HEK293 (cell line): ENCODE results near the gene AGPAT1.

Source experiments
- GLI4 ChIP-seq: fragments of 450-650 bp; formaldehyde crosslinking; IDR thresholded peaks from 2 replicates; pipeline ENCODE4 v1.5.1; 2016; ENCODE audit warnings: missing biosample characterization, missing genetic modification characterization
- KLF16 ChIP-seq: fragments of 450-650 bp; formaldehyde crosslinking; IDR thresholded peaks from 2 replicates; pipeline ENCODE4 v1.5.1; 2017; ENCODE audit warnings: missing biosample characterization, missing genetic modification characterization
- PRDM10 ChIP-seq: fragments of 450-650 bp; formaldehyde crosslinking; IDR thresholded peaks from 2 replicates; pipeline ENCODE4 v1.5.1; 2016; ENCODE audit warnings: missing biosample characterization, missing genetic modification characterization
- SCRT2 ChIP-seq: fragments of 450-650 bp; formaldehyde crosslinking; IDR thresholded peaks from 2 replicates; pipeline ENCODE4 v1.5.1; 2016; ENCODE audit warnings: missing biosample characterization, missing genetic modification characterization
- ZBTB48 ChIP-seq: fragments of 450-650 bp; formaldehyde crosslinking; IDR thresholded peaks from 2 replicates; pipeline ENCODE4 v1.5.1; 2016; ENCODE audit warnings: missing biosample characterization, missing genetic modification characterization
- ZFHX2 ChIP-seq: fragments of 450-650 bp; formaldehyde crosslinking; conservative IDR thresholded peaks from 2 replicates; pipeline ENCODE4 v1.5.1; 2016; ENCODE audit warnings: missing biosample characterization, missing genetic modification characterization
- ZFP41 ChIP-seq: fragments of 450-650 bp; formaldehyde crosslinking; IDR thresholded peaks from 2 replicates; pipeline ENCODE4 v1.5.1; 2016; ENCODE audit warnings: missing biosample characterization, missing genetic modification characterization, borderline replicate concordance
- ZFP69B ChIP-seq: fragments of 450-650 bp; formaldehyde crosslinking; IDR thresholded peaks from 2 replicates; pipeline ENCODE4 v1.5.1; 2016; ENCODE audit warnings: missing biosample characterization, missing genetic modification characterization
- ZNF223 ChIP-seq: fragments of 450-650 bp; formaldehyde crosslinking; IDR thresholded peaks from 2 replicates; pipeline ENCODE4 v1.5.1; 2016; ENCODE audit warnings: missing biosample characterization, missing genetic modification characterization
- ZNF23 ChIP-seq: fragments of 450-650 bp; formaldehyde crosslinking; IDR thresholded peaks from 2 replicates; pipeline ENCODE4 v1.5.1; 2016; ENCODE audit warnings: missing biosample characterization, missing genetic modification characterization, borderline replicate concordance
- ZNF24 ChIP-seq: fragments of 450-650 bp; formaldehyde crosslinking; IDR thresholded peaks from 2 replicates; pipeline ENCODE4 v1.5.1; 2016; ENCODE audit warnings: missing biosample characterization, missing genetic modification characterization
- ZNF335 ChIP-seq: fragments of 450-650 bp; formaldehyde crosslinking; conservative IDR thresholded peaks from 2 replicates; pipeline ENCODE4 v1.5.1; 2016; ENCODE audit warnings: missing biosample characterization, missing genetic modification characterization
- ZNF366 ChIP-seq: fragments of 450-650 bp; formaldehyde crosslinking; conservative IDR thresholded peaks from 2 replicates; pipeline ENCODE4 v1.5.1; 2016; ENCODE audit warnings: missing biosample characterization, missing genetic modification characterization
- ZNF398 ChIP-seq: fragments of 450-650 bp; formaldehyde crosslinking; IDR thresholded peaks from 2 replicates; pipeline ENCODE4 v1.5.1; 2017; ENCODE audit warnings: missing biosample characterization, missing genetic modification characterization
- ZNF426 ChIP-seq: fragments of 450-650 bp; formaldehyde crosslinking; IDR thresholded peaks from 2 replicates; pipeline ENCODE4 v1.5.1; 2017; ENCODE audit warnings: missing biosample characterization, missing genetic modification characterization, mild to moderate bottlenecking, inconsistent platforms, moderate library complexity
- ZNF558 ChIP-seq: fragments of 450-650 bp; formaldehyde crosslinking; IDR thresholded peaks from 2 replicates; pipeline ENCODE4 v1.5.1; 2016; ENCODE audit warnings: missing biosample characterization, missing genetic modification characterization
- ZNF629 ChIP-seq: fragments of 450-650 bp; formaldehyde crosslinking; IDR thresholded peaks from 2 replicates; pipeline ENCODE4 v1.5.1; 2017; ENCODE audit warnings: missing biosample characterization, missing genetic modification characterization
- ZNF692 ChIP-seq: fragments of 450-650 bp; formaldehyde crosslinking; IDR thresholded peaks from 2 replicates; pipeline ENCODE4 v1.5.1; 2016; ENCODE audit warnings: missing biosample characterization, missing genetic modification characterization
- ZNF76 ChIP-seq: fragments of 450-650 bp; formaldehyde crosslinking; IDR thresholded peaks from 2 replicates; pipeline ENCODE4; 2016; ENCODE audit warnings: low read depth, missing biosample characterization, missing genetic modification characterization, borderline replicate concordance
- ZNF776 ChIP-seq: fragments of 450-650 bp; formaldehyde crosslinking; IDR thresholded peaks from 2 replicates; pipeline ENCODE4 v1.5.0; 2017; ENCODE audit warnings: missing biosample characterization, missing genetic modification characterization, borderline replicate concordance
- ZNF777 ChIP-seq: fragments of 450-650 bp; formaldehyde crosslinking; IDR thresholded peaks from 2 replicates; pipeline ENCODE4 v1.5.1; 2017; ENCODE audit warnings: missing biosample characterization, missing genetic modification characterization, borderline replicate concordance
- ZNF785 ChIP-seq: fragments of 450-650 bp; formaldehyde crosslinking; IDR thresholded peaks from 2 replicates; pipeline ENCODE4 v1.5.1; 2016; ENCODE audit warnings: missing biosample characterization, missing genetic modification characterization
- ZSCAN23 ChIP-seq: fragments of 450-650 bp; formaldehyde crosslinking; IDR thresholded peaks from 2 replicates; pipeline ENCODE4 v1.5.1; 2016; ENCODE audit warnings: missing biosample characterization, missing genetic modification characterization
- ZSCAN4 ChIP-seq: fragments of 450-650 bp; formaldehyde crosslinking; IDR thresholded peaks from 2 replicates; pipeline ENCODE4 v1.5.1; 2017; ENCODE audit warnings: missing biosample characterization, missing genetic modification characterization
- TF ChIP-seq, protein P1 (sequence below): fragments of 450-650 bp; formaldehyde crosslinking; conservative IDR thresholded peaks from 2 replicates; pipeline ENCODE4 v1.5.1; 2016; ENCODE audit warnings: low read depth, missing biosample characterization, missing genetic modification characterization
- TF ChIP-seq, protein P2 (sequence below): fragments of 450-650 bp; formaldehyde crosslinking; IDR thresholded peaks from 2 replicates; pipeline ENCODE4 v1.5.1; 2016; ENCODE audit warnings: missing biosample characterization, missing genetic modification characterization, low read depth

AGPAT1 gene

GRCh38 chr6:32146287-32146686 lies 29.6 kb downstream of the AGPAT1 start (continued):
- TF ChIP-seq, protein P1, sequence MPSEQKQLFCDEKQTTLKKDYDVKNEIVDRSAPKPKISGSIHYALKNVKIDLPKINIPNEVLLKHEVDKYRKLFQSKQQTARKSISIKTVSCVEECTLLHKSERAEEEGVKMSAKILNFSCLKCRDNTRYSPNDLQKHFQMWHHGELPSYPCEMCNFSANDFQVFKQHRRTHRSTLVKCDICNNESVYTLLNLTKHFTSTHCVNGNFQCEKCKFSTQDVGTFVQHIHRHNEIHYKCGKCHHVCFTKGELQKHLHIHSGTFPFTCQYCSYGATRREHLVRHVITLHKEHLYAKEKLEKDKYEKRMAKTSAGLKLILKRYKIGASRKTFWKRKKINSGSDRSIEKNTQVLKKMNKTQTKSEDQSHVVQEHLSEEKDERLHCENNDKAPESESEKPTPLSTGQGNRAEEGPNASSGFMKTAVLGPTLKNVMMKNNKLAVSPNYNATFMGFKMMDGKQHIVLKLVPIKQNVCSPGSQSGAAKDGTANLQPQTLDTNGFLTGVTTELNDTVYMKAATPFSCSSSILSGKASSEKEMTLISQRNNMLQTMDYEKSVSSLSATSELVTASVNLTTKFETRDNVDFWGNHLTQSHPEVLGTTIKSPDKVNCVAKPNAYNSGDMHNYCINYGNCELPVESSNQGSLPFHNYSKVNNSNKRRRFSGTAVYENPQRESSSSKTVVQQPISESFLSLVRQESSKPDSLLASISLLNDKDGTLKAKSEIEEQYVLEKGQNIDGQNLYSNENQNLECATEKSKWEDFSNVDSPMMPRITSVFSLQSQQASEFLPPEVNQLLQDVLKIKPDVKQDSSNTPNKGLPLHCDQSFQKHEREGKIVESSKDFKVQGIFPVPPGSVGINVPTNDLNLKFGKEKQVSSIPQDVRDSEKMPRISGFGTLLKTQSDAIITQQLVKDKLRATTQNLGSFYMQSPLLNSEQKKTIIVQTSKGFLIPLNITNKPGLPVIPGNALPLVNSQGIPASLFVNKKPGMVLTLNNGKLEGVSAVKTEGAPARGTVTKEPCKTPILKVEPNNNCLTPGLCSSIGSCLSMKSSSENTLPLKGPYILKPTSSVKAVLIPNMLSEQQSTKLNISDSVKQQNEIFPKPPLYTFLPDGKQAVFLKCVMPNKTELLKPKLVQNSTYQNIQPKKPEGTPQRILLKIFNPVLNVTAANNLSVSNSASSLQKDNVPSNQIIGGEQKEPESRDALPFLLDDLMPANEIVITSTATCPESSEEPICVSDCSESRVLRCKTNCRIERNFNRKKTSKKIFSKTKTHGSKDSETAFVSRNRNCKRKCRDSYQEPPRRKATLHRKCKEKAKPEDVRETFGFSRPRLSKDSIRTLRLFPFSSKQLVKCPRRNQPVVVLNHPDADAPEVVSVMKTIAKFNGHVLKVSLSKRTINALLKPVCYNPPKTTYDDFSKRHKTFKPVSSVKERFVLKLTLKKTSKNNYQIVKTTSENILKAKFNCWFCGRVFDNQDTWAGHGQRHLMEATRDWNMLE (tag by site-specific recombination) = peak; percentile 81
- TF ChIP-seq GLI4 = no peak
- TF ChIP-seq SCRT2 = peak; percentile 99
- no peak for TF ChIP-seq ZNF776
- TF ChIP-seq ZNF785 = peak; percentile 32; the same call in 1 of the 2 replicates
- TF ChIP-seq ZNF223 = no peak
- peak; percentile 99 for TF ChIP-seq ZBTB48
- TF ChIP-seq ZNF692 = peak; percentile 63
- peak; percentile 8; the same call in 1 of the 2 replicates for TF ChIP-seq ZFHX2 (tag by site-specific recombination)
- peak; percentile 64; the same call in 1 of the 2 replicates for TF ChIP-seq ZNF76 (tag by site-specific recombination)
- peak; percentile 55; the same call in 1 of the 2 replicates for TF ChIP-seq ZSCAN23 (tag by site-specific recombination)
- no peak for TF ChIP-seq ZFP41 (tag by site-specific recombination)
- TF ChIP-seq ZNF335 (tag by site-specific recombination) = peak; percentile 80
- peak; percentile 88 for TF ChIP-seq ZNF558 (tag by site-specific recombination)
- TF ChIP-seq ZFP69B = 0 out of 2 replicates have a peak, but pooled peaks have one; percentile 13
- peak; percentile 29; the same call in 1 of the 2 replicates for TF ChIP-seq KLF16 (tag by site-specific recombination)
- no peak for TF ChIP-seq ZNF23 (tag by site-specific recombination)
- peak; percentile 53; the same call in 1 of the 2 replicates for TF ChIP-seq ZNF24
- TF ChIP-seq PRDM10 (tag by site-specific recombination) = peak; percentile 89
- TF ChIP-seq ZNF366 (tag by site-specific recombination) = peak; percentile 68
- peak; percentile 87 for TF ChIP-seq ZNF398 (tag by site-specific recombination)
- peak; percentile 47; the same call in 1 of the 2 replicates for TF ChIP-seq ZNF629
- no peak for TF ChIP-seq ZNF426 (tag by site-specific recombination)
- TF ChIP-seq ZNF777 (tag by site-specific recombination) = no peak
- TF ChIP-seq, protein P2, sequence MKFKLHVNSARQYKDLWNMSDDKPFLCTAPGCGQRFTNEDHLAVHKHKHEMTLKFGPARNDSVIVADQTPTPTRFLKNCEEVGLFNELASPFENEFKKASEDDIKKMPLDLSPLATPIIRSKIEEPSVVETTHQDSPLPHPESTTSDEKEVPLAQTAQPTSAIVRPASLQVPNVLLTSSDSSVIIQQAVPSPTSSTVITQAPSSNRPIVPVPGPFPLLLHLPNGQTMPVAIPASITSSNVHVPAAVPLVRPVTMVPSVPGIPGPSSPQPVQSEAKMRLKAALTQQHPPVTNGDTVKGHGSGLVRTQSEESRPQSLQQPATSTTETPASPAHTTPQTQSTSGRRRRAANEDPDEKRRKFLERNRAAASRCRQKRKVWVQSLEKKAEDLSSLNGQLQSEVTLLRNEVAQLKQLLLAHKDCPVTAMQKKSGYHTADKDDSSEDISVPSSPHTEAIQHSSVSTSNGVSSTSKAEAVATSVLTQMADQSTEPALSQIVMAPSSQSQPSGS (tag by site-specific recombination) = peak; percentile 90
- TF ChIP-seq ZSCAN4 (tag by site-specific recombination) = peak; percentile 51
